Thyroid gland (tissue), 4 donors: ENCODE results near the gene SCAP. TPM values are rescaled to one million over a fixed set of nuclear protein-coding genes. Genes with fewer than 3 reads are reported as not detected.
A peak's percentile ranks its signal among the peaks of the same experiment; 100 is the strongest.
"Not testable (repeated sequence)": the region's sequence is repeated elsewhere in the genome, so short reads cannot be mapped to it uniquely, and the experiment has no call there.

Experiments used
- DNase-seq, 2 donors: peaks; one replicate each; pipeline ENCODE4 v3.0.0-alpha.2; 2019
- H3K27ac ChIP-seq, 3 donors: fragments of 200-600 bp; sonication (generic); 1 replicate in 2 of 3; 2 replicates in 1 of 3; pipeline ENCODE4 v1.5.1; 2016 to 2019; ENCODE audit warnings: mild to moderate bottlenecking in 1 of 3, moderate library complexity in 1 of 3
- H3K27me3 ChIP-seq: fragments of 200-600 bp; sonication (generic); one replicate; pipeline ENCODE4 v1.5.1; 2019
- H3K36me3 ChIP-seq, 2 donors: fragments of 200-600 bp; sonication (generic); one replicate each; pipeline ENCODE4 v1.5.1; 2016 to 2019
- H3K4me1 ChIP-seq, 2 donors: fragments of 200-600 bp; sonication (generic); one replicate each; pipeline ENCODE4 v1.5.1; 2017 to 2019
- H3K4me3 ChIP-seq, 3 donors: fragments of 200-600 bp; sonication (generic); replicated peaks in 1 of 3; 1 replicate in 2 of 3; 2 replicates in 1 of 3; pipeline ENCODE4 v1.5.1; 2016; ENCODE audit warnings: mild to moderate bottlenecking in 1 of 3
- H3K9me3 ChIP-seq: fragments of 200-600 bp; sonication (generic); one replicate; pipeline ENCODE4 v1.5.1; 2017
- POLR2A ChIP-seq, 2 donors: fragments of 450-650 bp; IDR thresholded peaks; one replicate each; pipeline ENCODE4 v1.6.1; 2017; ENCODE audit warnings: antibody characterized with exemption in 2 of 2, mild to moderate bottlenecking in 2 of 2, moderate library complexity in 1 of 2
- WGBS, 2 donors: methylation state at CpG; one replicate each; pipeline ENCODE4 v1.1.5; 2017; 5-methylcytosine and 5-hydroxymethylcytosine counted together
- intact Hi-C: fragments of 100-400 bp; cut with DNase I; formaldehyde crosslinking; loops from one replicate; pipeline ENCODE4 v1.15.1; 2023
- total RNA-seq, 4 donors: library from RNA; depleted of rRNA; stranded (reverse); fragments of >200 nt; gene quantifications; one replicate each; pipeline ENCODE4 v1.2.3, GENCODE V29; 2016
- TF ChIP-seq, protein P1 (sequence below), 6 experiments: fragments of 200-600 bp in 3 of 6; fragments of 450-650 bp in 3 of 6; sonication (generic) in 3 of 6; IDR thresholded peaks; one replicate each; pipeline ENCODE4 v1.5.1; 2016 to 2019; ENCODE audit warnings: antibody characterized with exemption in 6 of 6, mild to moderate bottlenecking in 2 of 6, inconsistent platforms in 1 of 6, moderate library complexity in 1 of 6

Gene SCAP
- total RNA-seq, 4 donors from 2014 or later, result 56.8 to 102 (median 88.8) TPM

DNA sequence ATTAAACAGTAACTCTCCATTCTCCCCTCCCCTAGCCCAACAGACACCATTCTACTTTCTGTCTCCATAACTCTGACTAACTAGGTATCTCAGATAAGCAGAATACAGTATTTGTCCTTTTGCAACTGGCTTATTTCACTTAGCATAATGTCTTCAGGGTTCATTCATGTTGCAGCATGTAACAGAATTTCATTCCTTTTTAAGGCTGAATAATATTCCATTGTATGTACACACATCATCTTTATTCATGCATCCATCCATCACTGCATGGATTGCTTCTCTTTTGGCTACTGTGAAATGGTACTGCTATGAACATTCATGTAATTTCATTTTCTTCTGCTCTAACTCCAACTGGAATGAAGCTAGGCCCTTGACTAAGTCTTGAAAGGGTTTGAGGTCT lies 96.9 kb downstream of the SCAP start:
- Histone ChIP-seq H3K9me3 (no peaks in the 10 kb centered on the region), H3K27me3 (no peaks in the 10 kb centered on the region), H3K36me3 (no peaks in the 10 kb centered on the region), H3K4me3 (no peak overlapping the region), H3K4me1 (peaks cover 10 to 28% of the 10 kb centered on the region in 2 donors), H3K27ac (no peak overlapping the region)
- intact Hi-C loops, result no loop called here
- TF ChIP-seq, protein P1, sequence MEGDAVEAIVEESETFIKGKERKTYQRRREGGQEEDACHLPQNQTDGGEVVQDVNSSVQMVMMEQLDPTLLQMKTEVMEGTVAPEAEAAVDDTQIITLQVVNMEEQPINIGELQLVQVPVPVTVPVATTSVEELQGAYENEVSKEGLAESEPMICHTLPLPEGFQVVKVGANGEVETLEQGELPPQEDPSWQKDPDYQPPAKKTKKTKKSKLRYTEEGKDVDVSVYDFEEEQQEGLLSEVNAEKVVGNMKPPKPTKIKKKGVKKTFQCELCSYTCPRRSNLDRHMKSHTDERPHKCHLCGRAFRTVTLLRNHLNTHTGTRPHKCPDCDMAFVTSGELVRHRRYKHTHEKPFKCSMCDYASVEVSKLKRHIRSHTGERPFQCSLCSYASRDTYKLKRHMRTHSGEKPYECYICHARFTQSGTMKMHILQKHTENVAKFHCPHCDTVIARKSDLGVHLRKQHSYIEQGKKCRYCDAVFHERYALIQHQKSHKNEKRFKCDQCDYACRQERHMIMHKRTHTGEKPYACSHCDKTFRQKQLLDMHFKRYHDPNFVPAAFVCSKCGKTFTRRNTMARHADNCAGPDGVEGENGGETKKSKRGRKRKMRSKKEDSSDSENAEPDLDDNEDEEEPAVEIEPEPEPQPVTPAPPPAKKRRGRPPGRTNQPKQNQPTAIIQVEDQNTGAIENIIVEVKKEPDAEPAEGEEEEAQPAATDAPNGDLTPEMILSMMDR (IDR thresholded peaks at IDR 0.05), result no peak
- no peak for TF ChIP-seq POLR2A (IDR thresholded peaks at IDR 0.05)
- no peak for DNase-seq

DNA sequence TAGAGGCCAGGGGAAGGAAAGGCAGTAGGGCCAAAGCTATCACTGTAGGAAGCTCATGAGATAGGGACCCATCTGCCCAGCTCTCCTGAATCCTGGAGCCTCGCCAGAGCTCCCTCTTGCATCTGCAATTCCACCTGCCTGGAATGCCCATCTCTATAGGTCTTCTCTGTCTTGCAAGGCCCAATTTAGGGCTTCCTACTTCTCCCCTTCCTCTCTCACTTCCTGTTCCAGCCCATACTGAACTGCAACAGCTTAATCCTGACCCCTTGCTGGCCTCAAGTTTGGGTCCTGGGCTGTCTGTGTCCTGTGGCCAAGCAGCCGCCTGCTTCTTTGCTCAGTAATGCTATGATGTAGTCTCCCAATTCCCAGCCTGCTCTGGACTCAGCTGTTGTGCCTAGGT lies 98.6 kb downstream of the SCAP start:
- no peaks in the 10 kb centered on the region for H3K27me3 ChIP-seq
- H3K9me3 ChIP-seq, result no peaks in the 10 kb centered on the region
- WGBS, 2 donors, result 92 to 95% methylated on average over 2 of the region's 2 CpGs
- intact Hi-C loops, result no loop called here
- H3K4me3 ChIP-seq, result no peak overlapping the region
- no peaks in the 10 kb centered on the region for H3K36me3 ChIP-seq
- no peak for DNase-seq
- H3K4me1 ChIP-seq, result peaks cover 10 to 16% of the 10 kb centered on the region in 2 donors
- no peak overlapping the region for H3K27ac ChIP-seq
- no peak for TF ChIP-seq POLR2A (IDR thresholded peaks at IDR 0.05)
- TF ChIP-seq, protein P1 (IDR thresholded peaks at IDR 0.05), result no peak

DNA sequence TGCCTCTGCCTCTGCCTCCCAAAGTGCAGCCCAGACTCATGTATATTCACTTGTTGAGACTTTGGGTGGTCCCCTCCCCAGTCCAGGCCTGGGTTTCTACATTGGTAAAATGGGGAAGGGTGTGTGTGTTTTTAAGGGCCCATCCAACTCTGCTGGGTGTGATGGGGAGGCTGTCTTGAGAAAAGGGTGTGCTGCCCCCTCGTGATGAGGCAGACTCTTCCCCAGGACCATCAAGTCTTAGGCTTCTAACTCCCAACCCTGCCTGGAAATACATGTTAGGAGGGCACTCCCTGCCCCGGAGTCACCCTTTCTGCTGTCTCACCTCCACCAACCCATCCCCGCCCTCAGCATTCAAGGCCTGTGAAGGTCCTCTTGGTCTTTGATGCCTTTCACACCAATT lies 99.3 kb downstream of the SCAP start:
- WGBS, 2 donors, result 78 to 79% methylated on average over 3 of the region's 3 CpGs
- Histone ChIP-seq H3K4me3 (no peak overlapping the region), H3K27ac (no peak overlapping the region), H3K27me3 (no peaks in the 10 kb centered on the region), H3K4me1 (peaks cover 5 to 11% of the 10 kb centered on the region in 2 donors), H3K36me3 (no peaks in the 10 kb centered on the region), H3K9me3 (no peaks in the 10 kb centered on the region)
- intact Hi-C loops, result no loop called here
- TF ChIP-seq, protein P1 (IDR thresholded peaks at IDR 0.05), result no peak
- no peak for TF ChIP-seq POLR2A (IDR thresholded peaks at IDR 0.05)
- no peak for DNase-seq

DNA sequence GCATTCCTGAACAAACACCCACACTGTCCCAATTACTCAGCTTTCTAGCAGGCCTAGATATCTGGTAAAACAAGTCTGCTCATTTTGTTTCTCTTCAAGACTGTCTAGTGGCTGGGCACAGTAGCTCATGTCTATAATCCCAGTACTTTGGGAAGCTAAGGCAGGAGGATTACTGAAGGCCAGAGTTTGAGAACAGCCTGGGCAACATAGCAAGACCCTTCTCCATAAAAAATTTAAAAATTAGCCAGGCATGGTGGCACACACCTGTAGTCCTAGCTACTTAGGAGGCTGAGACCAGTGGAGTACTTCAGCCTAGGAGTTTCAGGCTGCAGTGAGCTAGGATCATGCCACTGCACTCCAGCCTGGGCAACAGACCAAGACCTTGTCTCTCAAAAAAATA lies 101.2 kb downstream of the SCAP start:
- Histone ChIP-seq H3K4me3 (no peak overlapping the region), H3K4me1 (peaks cover under 1 to 7% of the 10 kb centered on the region in 2 donors), H3K9me3 (no peaks in the 10 kb centered on the region), H3K27ac (no peak overlapping the region), H3K36me3 (no peaks in the 10 kb centered on the region), H3K27me3 (no peaks in the 10 kb centered on the region)
- no peak for DNase-seq
- intact Hi-C loops, result no loop called here
- TF ChIP-seq, protein P1 (IDR thresholded peaks at IDR 0.05), result no peak
- no peak for TF ChIP-seq POLR2A (IDR thresholded peaks at IDR 0.05)

DNA sequence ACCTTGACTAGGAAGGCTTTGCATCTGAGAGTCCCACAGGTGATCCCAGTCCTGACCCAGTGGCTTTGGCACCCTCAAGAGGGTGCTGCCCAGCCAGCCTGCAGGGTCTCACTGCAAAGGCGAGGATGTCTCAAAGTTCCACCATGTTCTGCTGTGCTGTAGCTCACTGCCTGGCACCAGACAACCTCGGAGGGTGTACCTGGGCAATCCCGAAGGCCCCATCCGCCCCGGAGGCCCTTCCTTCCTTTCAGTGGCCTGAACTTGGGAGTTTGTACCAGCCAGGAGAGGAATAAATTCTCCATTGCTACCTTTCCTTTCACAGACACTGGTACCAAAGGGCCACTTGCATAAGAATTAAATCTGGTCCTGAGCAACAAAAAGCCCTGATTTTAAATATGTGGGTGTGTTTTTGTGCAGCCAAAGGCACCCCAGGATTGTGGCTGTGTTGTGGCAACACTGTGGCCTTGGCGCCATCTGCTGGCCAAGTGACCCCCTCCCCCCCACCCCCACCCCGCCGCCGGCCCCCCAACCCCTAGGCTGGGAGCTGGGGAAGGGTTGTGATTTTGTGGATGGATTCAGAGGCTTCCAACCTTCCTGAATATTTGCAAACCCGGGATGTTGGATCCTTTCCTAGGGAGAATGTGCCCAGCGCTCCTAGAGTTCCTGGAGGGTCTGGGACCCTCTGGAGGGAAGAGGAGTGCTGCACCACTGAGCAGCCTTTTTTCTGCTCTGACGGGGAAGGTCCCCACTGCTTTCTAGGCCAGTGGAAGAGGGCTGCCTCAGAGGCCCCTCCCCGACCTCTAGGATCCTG lies 104.6 kb downstream of the SCAP start:
- peak in 1 of 2 donors; percentile 14 for DNase-seq
- no peaks in the 10 kb centered on the region for H3K4me1 ChIP-seq
- intact Hi-C loops, result no loop called here
- H3K4me3 ChIP-seq, result no peak overlapping the region
- H3K27ac ChIP-seq, result no peak overlapping the region
- WGBS, 2 donors, result 45 to 51% methylated on average over 7 to 8 of the region's 13 CpGs
- no peaks in the 10 kb centered on the region for H3K36me3 ChIP-seq
- TF ChIP-seq, protein P1 (IDR thresholded peaks at IDR 0.05), result peak in 3 of 6 experiments; percentile 13 to 57 (median 25)
- no peak for TF ChIP-seq POLR2A (IDR thresholded peaks at IDR 0.05)
- H3K27me3 ChIP-seq, result no peaks in the 10 kb centered on the region
- no peaks in the 10 kb centered on the region for H3K9me3 ChIP-seq

DNA sequence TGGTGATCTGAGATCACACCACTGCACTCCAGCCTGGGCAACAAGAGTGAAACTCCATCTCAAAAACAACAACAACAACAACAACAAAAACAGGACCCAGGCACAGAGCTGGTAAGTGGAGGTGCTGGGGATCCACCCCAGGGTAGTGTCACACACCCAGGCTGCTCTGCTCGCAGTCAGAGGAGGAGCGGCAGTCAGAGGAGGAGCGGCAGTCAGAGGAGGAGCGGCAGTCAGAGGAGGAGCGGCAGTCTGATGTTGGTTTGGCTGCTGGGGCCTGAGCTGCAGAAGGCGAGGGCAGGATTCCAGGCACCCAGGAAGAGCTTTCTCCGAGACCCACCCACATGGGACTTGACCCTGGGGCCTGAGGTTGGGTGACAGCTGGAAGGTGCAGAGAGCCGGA lies 105.7 kb downstream of the SCAP start:
- H3K9me3 ChIP-seq, H3K4me3 ChIP-seq, intact Hi-C loops, H3K36me3 ChIP-seq, H3K27me3 ChIP-seq, H3K4me1 ChIP-seq, H3K27ac ChIP-seq, DNase-seq: not testable (repeated sequence)
- WGBS, 2 donors, result 90 to 92% methylated on average over 8 of the region's 8 CpGs
